Lower lobe of right lung (tissue), 2 donors: ENCODE data around the gene MRPL20. TPM values are rescaled to one million over a fixed set of nuclear protein-coding genes. Genes with fewer than 3 reads are reported as not detected.
"Not testable (repeated sequence)": the region's sequence is repeated elsewhere in the genome, so short reads cannot be mapped to it uniquely, and the experiment has no call there.

Source experiments
- ATAC-seq, 2 donors: fragments of 200-7000 bp; cut with Tn5 transposase; one replicate each; pipeline ENCODE4 v1.9.1; 2020 to 2022; ENCODE audit warnings: mild to moderate bottlenecking in 2 of 2, moderate library complexity in 2 of 2
- DNase-seq: peaks from one replicate; pipeline ENCODE4 v3.0.0-alpha.2; 2020
- H3K27ac ChIP-seq: fragments of 200-600 bp; one replicate; pipeline ENCODE4 v1.8.0; 2022
- H3K27me3 ChIP-seq: fragments of 200-600 bp; one replicate; pipeline ENCODE4 v1.8.0; 2022; ENCODE audit warnings: low read depth
- H3K36me3 ChIP-seq: fragments of 200-600 bp; one replicate; pipeline ENCODE4 v1.8.0; 2022; ENCODE audit warnings: mild to moderate bottlenecking
- H3K4me1 ChIP-seq: fragments of 200-600 bp; one replicate; pipeline ENCODE4 v1.8.0; 2022
- H3K4me3 ChIP-seq: fragments of 200-600 bp; one replicate; pipeline ENCODE4 v1.8.0; 2022; ENCODE audit warnings: mild to moderate bottlenecking
- H3K9me3 ChIP-seq: fragments of 200-600 bp; one replicate; pipeline ENCODE4 v1.8.0; 2022
- CTCF ChIP-seq: fragments of 200-600 bp; IDR thresholded peaks from one replicate; pipeline ENCODE4 v1.8.0; 2022; ENCODE audit warnings: antibody characterized with exemption, mild to moderate bottlenecking
- intact Hi-C: fragments of 100-400 bp; cut with DNase I; formaldehyde crosslinking; loops from one replicate; pipeline ENCODE4 v1.11.0; 2022
- total RNA-seq: library from RNA; stranded (reverse); fragmentation: NEBNext Ultra II Directional; extraction: Animal tissue kit (Norgen Biotek cat#: 25700); gene quantifications from one replicate; pipeline ENCODE4 v1.2.1, GENCODE V29; 2021
- donor health status: DM: no; HTN: yes; CAD: no; lungs with severe emphysema.

MRPL20 gene
- total RNA-seq, 1 donor from 2014 or later = 79.8 TPM

GRCh38 chr1:1387098-1388077 is 19.7 kb downstream of the MRPL20 start:
- Histone ChIP-seq H3K4me3 (no peak overlapping the region), H3K4me1 (peaks cover 9% of the 10 kb centered on the region), H3K9me3 (no peaks in the 10 kb centered on the region), H3K36me3 (peaks cover 76% of the 10 kb centered on the region), H3K27me3 (no peaks in the 10 kb centered on the region), H3K27ac (no peak overlapping the region)
- TF ChIP-seq CTCF = no peak
- ATAC-seq (no peak), DNase-seq (no peak)
- intact Hi-C loops = no loop called here

- ATAC-seq = no peak
Measured at GRCh38 chr1:1385931-1386330, 21.2 kb downstream of the MRPL20 start.

GRCh38 chr1:1385339-1385738 is 21.8 kb downstream of the MRPL20 start:
- H3K4me3 ChIP-seq, H3K27me3 ChIP-seq, DNase-seq, ATAC-seq, intact Hi-C loops, H3K27ac ChIP-seq, H3K9me3 ChIP-seq, H3K4me1 ChIP-seq: not testable (repeated sequence)
- H3K36me3 ChIP-seq = peaks cover 65% of the 10 kb centered on the region

More at GRCh38 chr1:1385931-1386330, 21.2 kb downstream of the MRPL20 start:
- Histone ChIP-seq H3K4me3 (no peak overlapping the region), H3K9me3 (no peaks in the 10 kb centered on the region), H3K27ac (no peak overlapping the region), H3K36me3 (peaks cover 71% of the 10 kb centered on the region), H3K4me1 (peaks cover 9% of the 10 kb centered on the region), H3K27me3 (no peaks in the 10 kb centered on the region)
- no peak for DNase-seq
- intact Hi-C loops = no loop called here
- TF ChIP-seq CTCF = no peak

GRCh38 chr1:1381294-1381693 is 25.8 kb downstream of the MRPL20 start:
- DNase-seq (no peak), ATAC-seq (peak in 1 of 2 donors; percentile 9)
- no peak for TF ChIP-seq CTCF
- intact Hi-C loops = no loop called here
- Histone ChIP-seq H3K36me3 (peaks cover 29% of the 10 kb centered on the region), H3K9me3 (no peaks in the 10 kb centered on the region), H3K27ac (no peak overlapping the region), H3K4me1 (peaks cover 4% of the 10 kb centered on the region), H3K27me3 (no peaks in the 10 kb centered on the region), H3K4me3 (no peak overlapping the region)

- intact Hi-C loops = no loop called here
- Histone ChIP-seq H3K4me3 (no peak overlapping the region), H3K9me3 (no peaks in the 10 kb centered on the region), H3K27ac (no peak overlapping the region), H3K4me1 (peaks cover 8% of the 10 kb centered on the region), H3K27me3 (no peaks in the 10 kb centered on the region), H3K36me3 (peaks cover 25% of the 10 kb centered on the region)
- DNase-seq = no peak
- ATAC-seq = peak in 1 of 2 donors; percentile 3
- TF ChIP-seq CTCF = no peak
Measured at GRCh38 chr1:1380860-1381259, 26.2 kb downstream of the MRPL20 start.
